Smooth muscle cell (in vitro differentiated cells): ENCODE measurements around the gene LRRC2. TPM values are rescaled to one million over a fixed set of nuclear protein-coding genes. Genes with fewer than 3 reads are reported as not detected.

Experiments used
- DNase-seq: peaks from one replicate; lab custom pipeline; 2025; ENCODE audit not compliant: unreplicated experiment; lab: John Stamatoyannopoulos, UW
- H2AFZ ChIP-seq: fragments of 200-600 bp; sonication (generic); 2 replicates; pipeline ENCODE4 v1.6.0; 2016; ENCODE audit warnings: antibody characterized with exemption, low read depth, mild to moderate bottlenecking
- H3F3A ChIP-seq: fragments of 200-600 bp; sonication (generic); 2 replicates; pipeline ENCODE4 v1.6.0; 2017; ENCODE audit warnings: antibody characterized with exemption, low read depth
- H3K27ac ChIP-seq: fragments of 200-600 bp; sonication (generic); 2 replicates; pipeline ENCODE4 v1.5.1; 2016; ENCODE audit warnings: low read depth, mild to moderate bottlenecking
- H3K27me3 ChIP-seq: fragments of 200-600 bp; sonication (generic); 2 replicates; pipeline ENCODE4 v1.6.1; 2016; ENCODE audit warnings: low read depth, mild to moderate bottlenecking
- H3K36me3 ChIP-seq: fragments of 200-600 bp; sonication (generic); 2 replicates; pipeline ENCODE4 v1.5.1; 2016; ENCODE audit warnings: low read depth
- H3K4me1 ChIP-seq: fragments of 200-600 bp; sonication (generic); 2 replicates; pipeline ENCODE4 v1.5.1; 2016; ENCODE audit warnings: low read depth
- H3K4me2 ChIP-seq: fragments of 200-600 bp; sonication (generic); 2 replicates; pipeline ENCODE4 v1.6.0; 2016; ENCODE audit warnings: mild to moderate bottlenecking
- H3K4me3 ChIP-seq: fragments of 200-600 bp; sonication (generic); 2 replicates; pipeline ENCODE4 v1.5.1; 2016; ENCODE audit warnings: mild to moderate bottlenecking
- H3K79me2 ChIP-seq: fragments of 200-600 bp; sonication (generic); 2 replicates; pipeline ENCODE4 v1.6.0; 2016; ENCODE audit warnings: low read depth, mild to moderate bottlenecking
- H3K9ac ChIP-seq: fragments of 200-600 bp; sonication (generic); 2 replicates; pipeline ENCODE4 v1.6.0; 2016; ENCODE audit warnings: low read depth
- H3K9me3 ChIP-seq: fragments of 200-600 bp; sonication (generic); replicated peaks from 2 replicates; pipeline ENCODE4 v1.5.1; 2016; ENCODE audit warnings: low read depth
- H4K20me1 ChIP-seq: fragments of 200-600 bp; sonication (generic); 2 replicates; pipeline ENCODE4 v1.6.0; 2016; ENCODE audit warnings: low read depth
- WGBS: methylation state at CpG from one replicate; pipeline ENCODE4 v1.1.7; 2016; ENCODE audit warnings: low lambda C conversion rate; 5-methylcytosine and 5-hydroxymethylcytosine counted together
- polyA plus RNA-seq: library from polyadenylated mRNA; unstranded; fragments of >200 nt; fragmentation: Nextera tagmentation; extraction: Ambion mirVana; gene quantifications from 2 replicates; pipeline ENCODE4 v1.2.1, GENCODE V29; 2016
- total RNA-seq: library from RNA; depleted of rRNA; stranded (reverse); fragments of >200 nt; gene quantifications from 2 replicates; pipeline ENCODE4 v1.2.3, GENCODE V29; 2014
- TF ChIP-seq, protein P1 (sequence below): fragments of 200-600 bp; sonication (generic); IDR thresholded peaks from 2 replicates; pipeline ENCODE4 v1.5.1; 2017; ENCODE audit warnings: borderline replicate concordance, mild to moderate bottlenecking, antibody characterized with exemption; ENCODE audit not compliant: insufficient read depth, poor library complexity, severe bottlenecking

The LRRC2 gene, protein sequence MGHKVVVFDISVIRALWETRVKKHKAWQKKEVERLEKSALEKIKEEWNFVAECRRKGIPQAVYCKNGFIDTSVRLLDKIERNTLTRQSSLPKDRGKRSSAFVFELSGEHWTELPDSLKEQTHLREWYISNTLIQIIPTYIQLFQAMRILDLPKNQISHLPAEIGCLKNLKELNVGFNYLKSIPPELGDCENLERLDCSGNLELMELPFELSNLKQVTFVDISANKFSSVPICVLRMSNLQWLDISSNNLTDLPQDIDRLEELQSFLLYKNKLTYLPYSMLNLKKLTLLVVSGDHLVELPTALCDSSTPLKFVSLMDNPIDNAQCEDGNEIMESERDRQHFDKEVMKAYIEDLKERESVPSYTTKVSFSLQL
- total RNA-seq (1.0 and 2.0 TPM in 2 replicates), polyA plus RNA-seq (1.7 and 2.7 TPM in 2 replicates)

DNA sequence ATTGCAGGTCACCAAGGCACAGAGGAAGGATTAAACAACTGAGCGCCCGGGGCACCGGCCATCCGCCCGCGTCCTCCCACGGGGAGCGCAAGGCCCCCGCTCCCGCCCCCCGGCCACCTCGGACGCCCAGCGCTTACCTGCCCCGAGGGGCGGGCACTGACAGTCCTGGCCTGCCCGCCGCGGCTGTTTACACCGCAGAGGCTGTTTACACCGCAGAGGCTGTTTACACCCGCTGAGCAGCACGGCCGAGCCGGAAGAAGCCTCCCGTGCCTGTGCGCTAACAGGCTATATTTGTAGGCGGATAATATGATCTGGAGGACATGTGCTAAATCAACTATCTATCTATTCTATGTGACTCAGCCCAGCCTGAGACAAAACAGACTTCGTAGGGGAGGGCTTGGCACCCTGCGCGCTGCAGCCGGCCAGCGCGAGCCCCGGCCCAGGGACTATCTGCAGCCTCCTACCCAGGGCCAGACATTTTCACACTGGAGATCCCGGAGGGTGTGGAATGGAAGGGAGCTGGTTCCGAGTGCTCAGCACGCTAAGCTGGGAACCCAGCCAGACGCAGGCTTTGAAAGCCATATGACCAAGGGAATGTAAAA, at the start of gene LRRC2:
LRRC2 (minus strand) TSS at position 263 of the 602 bp plus-strand sequence. CDS start 14,711 bp downstream, outside the sequence.
- H3K9me3 ChIP-seq = no peaks in the 10 kb centered on the region
- peak within 1 kb of the TSS; percentile 37 for H3K9ac ChIP-seq
- H3K4me2 ChIP-seq = peak within 1 kb of the TSS; percentile 89
- DNase-seq = peak; percentile 48
- H3K79me2 ChIP-seq = no peaks in the 10 kb centered on the region
- no peaks in the 10 kb centered on the region for H3K27me3 ChIP-seq
- TF ChIP-seq, protein P1, sequence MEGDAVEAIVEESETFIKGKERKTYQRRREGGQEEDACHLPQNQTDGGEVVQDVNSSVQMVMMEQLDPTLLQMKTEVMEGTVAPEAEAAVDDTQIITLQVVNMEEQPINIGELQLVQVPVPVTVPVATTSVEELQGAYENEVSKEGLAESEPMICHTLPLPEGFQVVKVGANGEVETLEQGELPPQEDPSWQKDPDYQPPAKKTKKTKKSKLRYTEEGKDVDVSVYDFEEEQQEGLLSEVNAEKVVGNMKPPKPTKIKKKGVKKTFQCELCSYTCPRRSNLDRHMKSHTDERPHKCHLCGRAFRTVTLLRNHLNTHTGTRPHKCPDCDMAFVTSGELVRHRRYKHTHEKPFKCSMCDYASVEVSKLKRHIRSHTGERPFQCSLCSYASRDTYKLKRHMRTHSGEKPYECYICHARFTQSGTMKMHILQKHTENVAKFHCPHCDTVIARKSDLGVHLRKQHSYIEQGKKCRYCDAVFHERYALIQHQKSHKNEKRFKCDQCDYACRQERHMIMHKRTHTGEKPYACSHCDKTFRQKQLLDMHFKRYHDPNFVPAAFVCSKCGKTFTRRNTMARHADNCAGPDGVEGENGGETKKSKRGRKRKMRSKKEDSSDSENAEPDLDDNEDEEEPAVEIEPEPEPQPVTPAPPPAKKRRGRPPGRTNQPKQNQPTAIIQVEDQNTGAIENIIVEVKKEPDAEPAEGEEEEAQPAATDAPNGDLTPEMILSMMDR = no peak
- no peaks in the 10 kb centered on the region for H3K36me3 ChIP-seq
- H4K20me1 ChIP-seq = no peaks in the 10 kb centered on the region
- H3F3A ChIP-seq = no peaks in the 10 kb centered on the region
- 1% methylated on average over 29 of the region's 39 CpGs for WGBS
- H3K4me1 ChIP-seq = no peaks in the 10 kb centered on the region
- peak within 1 kb of the TSS; percentile 54 for H3K4me3 ChIP-seq
- H2AFZ ChIP-seq = peak within 1 kb of the TSS; percentile 56
- H3K27ac ChIP-seq = peak within 1 kb of the TSS; percentile 3

DNA sequence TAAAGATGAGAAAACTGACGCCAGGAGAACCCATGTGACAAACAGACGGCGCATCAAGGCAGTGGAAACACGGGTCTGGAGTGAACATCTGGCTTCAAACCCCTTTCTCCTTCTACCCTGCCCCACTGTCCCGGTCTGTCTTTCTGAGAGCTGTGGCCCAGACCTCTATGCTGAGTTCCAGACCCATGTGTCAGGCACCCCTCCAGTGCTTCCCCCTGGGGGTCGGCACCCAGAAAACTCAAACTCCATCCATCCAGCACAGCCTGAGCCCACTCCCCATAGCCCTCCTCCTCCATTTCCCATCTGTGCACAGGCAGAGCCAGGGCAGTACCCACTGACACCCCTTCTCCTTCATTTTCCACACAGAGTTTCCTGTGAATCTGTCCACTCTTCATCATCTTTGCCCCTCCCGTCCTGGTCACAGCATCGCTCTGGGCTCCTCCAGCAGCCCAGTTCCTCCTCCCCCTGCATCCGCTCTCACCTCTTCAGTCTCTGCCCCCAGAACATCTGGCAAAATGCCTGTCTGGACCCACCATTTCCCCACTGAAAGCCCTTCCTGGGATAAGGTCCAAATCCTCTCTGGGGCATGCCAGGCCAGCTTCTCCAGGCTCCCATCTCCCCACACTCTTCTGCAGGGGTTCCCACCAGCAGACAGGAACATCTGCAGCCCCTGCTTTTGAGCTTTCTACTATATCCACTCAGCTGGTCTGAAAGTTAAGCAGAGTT, 49.1 kb upstream of the LRRC2 start:
- Histone ChIP-seq H2AFZ (no peak overlapping the region), H3K27me3 (peaks cover 3% of the 10 kb centered on the region), H3K4me2 (no peak overlapping the region), H3K27ac (no peak overlapping the region), H3K4me3 (no peak overlapping the region), H3K9me3 (no peaks in the 10 kb centered on the region), H3K9ac (no peak overlapping the region), H3K4me1 (no peaks in the 10 kb centered on the region), H3F3A (no peaks in the 10 kb centered on the region), H4K20me1 (no peaks in the 10 kb centered on the region), H3K79me2 (no peaks in the 10 kb centered on the region), H3K36me3 (no peaks in the 10 kb centered on the region)
- DNase-seq = no peak
- WGBS = 94% methylated on average over 9 of the region's 9 CpGs
- TF ChIP-seq, protein P1 = no peak

DNA sequence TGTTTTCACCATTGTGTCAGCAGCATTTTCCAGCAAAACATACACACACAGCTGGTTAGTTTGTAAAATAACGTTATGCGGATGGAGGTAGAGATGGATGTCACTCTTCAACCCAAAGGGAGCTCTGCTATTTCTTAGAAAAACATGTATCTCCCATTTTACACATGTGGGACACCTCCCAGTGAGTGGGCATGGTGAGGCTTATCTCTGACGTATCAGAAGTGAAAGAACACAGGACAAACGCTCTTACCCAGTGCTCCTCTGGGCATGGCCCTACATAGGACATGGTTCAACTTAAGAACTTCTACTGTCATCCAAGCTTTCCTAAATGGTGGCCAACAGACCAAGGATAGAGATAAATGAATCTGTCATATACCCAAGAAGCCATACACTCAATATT, 48.3 kb upstream of the LRRC2 start:
- WGBS = 86% methylated on average over 4 of the region's 4 CpGs
- Histone ChIP-seq H2AFZ (no peak overlapping the region), H3F3A (no peaks in the 10 kb centered on the region), H3K4me2 (no peak overlapping the region), H3K9ac (no peak overlapping the region), H3K79me2 (no peaks in the 10 kb centered on the region), H3K36me3 (no peaks in the 10 kb centered on the region), H4K20me1 (no peaks in the 10 kb centered on the region), H3K27me3 (peaks cover 3% of the 10 kb centered on the region), H3K9me3 (no peaks in the 10 kb centered on the region), H3K4me1 (no peaks in the 10 kb centered on the region), H3K27ac (no peak overlapping the region), H3K4me3 (no peak overlapping the region)
- TF ChIP-seq, protein P1 = no peak
- no peak for DNase-seq
